Gastroesophageal sphincter (tissue), 4 donors: ENCODE results near the gene CDKAL1. TPM values are rescaled to one million over a fixed set of nuclear protein-coding genes. Genes with fewer than 3 reads are reported as not detected.

Experiments
- ATAC-seq: fragments of 150-250 bp; one replicate; pipeline ENCODE4 v1.9.1; 2016; ENCODE audit warnings: mild to moderate bottlenecking, moderate library complexity
- H3K27ac ChIP-seq, 4 donors: fragments of 200-600 bp; sonication (generic) in 3 of 4; 1 replicate in 3 of 4; 2 replicates in 1 of 4; pipeline ENCODE4 v1.5.1; 2016 to 2019
- H3K27me3 ChIP-seq: fragments of 200-600 bp; sonication (generic); one replicate; pipeline ENCODE4 v1.5.1; 2019
- H3K36me3 ChIP-seq, 2 donors: fragments of 200-600 bp; sonication (generic); one replicate each; pipeline ENCODE4 v1.5.1; 2019; ENCODE audit warnings: control low read depth in 1 of 2
- H3K4me1 ChIP-seq, 3 donors: fragments of 200-600 bp; sonication (generic); 1 replicate in 2 of 3; 2 replicates in 1 of 3; pipeline ENCODE4 v1.5.1; 2016 to 2019; ENCODE audit warnings: control low read depth in 2 of 3
- H3K4me3 ChIP-seq, 2 donors: fragments of 200-600 bp; sonication (generic); one replicate each; pipeline ENCODE4 v1.5.1; 2019; ENCODE audit warnings: mild to moderate bottlenecking in 1 of 2, moderate library complexity in 1 of 2
- H3K9me3 ChIP-seq, 3 donors: fragments of 200-600 bp; sonication (generic); one replicate each; pipeline ENCODE4 v1.5.1; 2017 to 2019; ENCODE audit warnings: control low read depth in 2 of 3
- CTCF ChIP-seq, 4 experiments: fragments of 200-600 bp in 2 of 4; fragments of 450-650 bp in 2 of 4; sonication (generic) in 1 of 4; IDR thresholded peaks; one replicate each; pipeline ENCODE4 v1.5.1; 2017 to 2019; ENCODE audit warnings: antibody characterized with exemption in 4 of 4, mild to moderate bottlenecking in 2 of 4, moderate library complexity in 2 of 4
- EP300 ChIP-seq: sonication (generic); formaldehyde crosslinking; IDR thresholded peaks from one replicate; pipeline ENCODE4 v1.6.1; 2017; ENCODE audit warnings: antibody characterized with exemption, mild to moderate bottlenecking
- POLR2A ChIP-seq, 2 donors: fragments of 450-650 bp; IDR thresholded peaks; one replicate each; pipeline ENCODE4 v1.6.1; 2017; ENCODE audit warnings: antibody characterized with exemption in 2 of 2, mild to moderate bottlenecking in 2 of 2, moderate library complexity in 1 of 2
- POLR2AphosphoS5 ChIP-seq: sonication (generic); formaldehyde crosslinking; IDR thresholded peaks from one replicate; pipeline ENCODE4 v1.6.1; 2017; ENCODE audit warnings: antibody characterized with exemption
- WGBS, 2 donors: methylation state at CpG; one replicate each; pipeline ENCODE4 v1.1.5; 2018; ENCODE audit warnings: low coverage in 1 of 2; 5-methylcytosine and 5-hydroxymethylcytosine counted together
- total RNA-seq, 4 donors: library from RNA; depleted of rRNA; stranded (reverse); fragments of >200 nt; gene quantifications; one replicate each; pipeline ENCODE4 v1.1.0, GENCODE V29; 2016

The CDKAL1 gene
- total RNA-seq, 4 donors from 2014 or later = 10.9 to 17.9 (median 15.0) TPM

GRCh38 chr6:20653085-20653479 lies 118.8 kb downstream of the CDKAL1 start:
- Histone ChIP-seq H3K4me3 (no peak overlapping the region), H3K27ac (no peak overlapping the region), H3K4me1 (no peaks in the 10 kb centered on the region), H3K36me3 (peaks cover 0 to 16% of the 10 kb centered on the region in 2 donors), H3K27me3 (no peaks in the 10 kb centered on the region), H3K9me3 (no peaks in the 10 kb centered on the region)
- ATAC-seq = no peak
- no peak for TF ChIP-seq POLR2A (IDR thresholded peaks at IDR 0.05)
- TF ChIP-seq POLR2AphosphoS5 = no peak
- TF ChIP-seq CTCF (IDR thresholded peaks at IDR 0.05) = no peak
- 95 to 96% methylated on average over 4 of the region's 4 CpGs for WGBS, 2 donors

DNA sequence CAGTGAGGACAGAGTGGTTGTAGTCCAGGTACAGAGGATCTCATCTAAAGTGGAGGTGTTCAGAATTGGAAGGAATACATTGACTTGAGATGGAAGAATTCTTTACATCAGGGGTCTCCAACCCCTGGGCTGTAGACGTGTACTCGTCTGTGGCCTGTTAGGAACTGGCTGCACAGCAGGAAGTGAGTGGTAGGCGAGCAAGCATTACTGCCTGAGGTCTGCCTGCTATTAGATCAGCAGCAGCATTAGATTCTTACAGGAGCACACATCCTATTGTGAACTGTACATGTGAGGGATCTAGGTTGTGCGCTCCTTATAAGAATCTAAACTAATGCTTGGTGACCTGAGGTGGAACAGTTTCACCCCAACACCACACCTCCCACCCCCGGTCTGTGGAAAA lies 121.1 kb downstream of the CDKAL1 start:
- no peak overlapping the region for H3K4me3 ChIP-seq
- ATAC-seq = no peak
- WGBS, 2 donors = 79 to 86% methylated on average over 2 to 3 of the region's 5 CpGs

DNA sequence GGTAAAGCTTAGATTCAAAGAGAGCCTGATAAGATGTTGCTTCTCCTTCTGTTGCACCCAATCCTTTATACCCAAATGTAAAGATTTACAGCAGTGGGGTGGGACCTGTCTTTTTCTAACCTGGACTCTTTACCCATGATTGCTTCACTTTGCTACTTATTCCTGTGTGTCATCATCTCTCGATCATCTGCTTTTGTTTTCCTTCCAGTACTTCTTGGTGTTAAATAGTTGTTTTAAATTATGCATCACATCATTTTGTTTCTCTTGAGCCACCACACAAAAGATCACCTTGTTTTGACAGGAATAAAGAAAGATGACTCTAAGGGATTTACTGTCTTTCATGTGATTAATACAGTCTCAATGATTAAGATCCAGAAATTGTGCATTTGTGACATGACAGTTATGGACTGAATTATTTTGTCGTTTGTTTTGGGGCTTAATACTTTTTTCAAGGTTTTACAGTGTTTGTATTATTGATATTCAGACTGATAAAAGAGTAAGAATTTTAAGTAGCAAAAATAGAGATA lies 123.1 kb downstream of the CDKAL1 start:
- no peak for TF ChIP-seq POLR2AphosphoS5
- Histone ChIP-seq H3K9me3 (no peaks in the 10 kb centered on the region), H3K36me3 (peaks cover 0 to 11% of the 10 kb centered on the region in 2 donors), H3K4me1 (peaks cover 0 to 17% (median 4%) of the 10 kb centered on the region in 3 donors), H3K4me3 (no peak overlapping the region), H3K27ac (no peak overlapping the region), H3K27me3 (no peaks in the 10 kb centered on the region)
- WGBS, 2 donors = 80 to 85% methylated on average over 1 to 2 of the region's 2 CpGs
- no peak for ATAC-seq

More for the DNA sequence above, 121.1 kb downstream of the CDKAL1 start:
- H3K27me3 ChIP-seq = no peaks in the 10 kb centered on the region
- no peaks in the 10 kb centered on the region for H3K9me3 ChIP-seq
- H3K36me3 ChIP-seq = peaks cover 0 to 11% of the 10 kb centered on the region in 2 donors
- TF ChIP-seq CTCF (IDR thresholded peaks at IDR 0.05) = no peak
- no peak for TF ChIP-seq POLR2AphosphoS5
- no peak for TF ChIP-seq EP300
- no peak for TF ChIP-seq POLR2A (IDR thresholded peaks at IDR 0.05)
- H3K4me1 ChIP-seq = no peaks in the 10 kb centered on the region
- no peak overlapping the region for H3K27ac ChIP-seq

DNA sequence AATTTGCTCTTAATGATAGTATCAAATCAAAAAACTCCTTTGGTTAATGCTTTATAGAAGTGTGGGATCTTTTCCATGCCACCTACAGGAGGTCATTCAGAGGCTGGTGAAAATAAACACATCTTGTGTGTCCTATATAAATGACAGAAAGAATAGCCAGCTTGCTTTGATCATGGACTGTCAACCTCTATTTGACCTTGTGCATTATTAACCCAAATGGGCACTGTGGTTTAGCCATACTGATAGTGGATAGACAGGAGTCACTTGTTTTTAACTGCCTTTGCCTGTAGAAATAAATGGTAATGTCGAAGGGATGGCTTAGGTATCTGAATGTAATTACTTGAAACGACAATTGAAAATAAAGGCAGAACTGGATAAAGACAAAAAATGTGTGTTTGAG lies 123.8 kb downstream of the CDKAL1 start:
- H3K36me3 ChIP-seq = peaks cover 0 to 11% of the 10 kb centered on the region in 2 donors
- no peak for TF ChIP-seq POLR2A (IDR thresholded peaks at IDR 0.05)
- no peak for TF ChIP-seq EP300
- TF ChIP-seq CTCF (IDR thresholded peaks at IDR 0.05) = no peak
- TF ChIP-seq POLR2AphosphoS5 = no peak
- WGBS, 2 donors = 79 to 87% methylated on average over 2 of the region's 2 CpGs
- no peaks in the 10 kb centered on the region for H3K27me3 ChIP-seq
- H3K9me3 ChIP-seq = no peaks in the 10 kb centered on the region
- ATAC-seq = no peak
- no peak overlapping the region for H3K4me3 ChIP-seq
- H3K4me1 ChIP-seq = peaks cover 0 to 19% (median 4%) of the 10 kb centered on the region in 3 donors
- no peak overlapping the region for H3K27ac ChIP-seq

DNA sequence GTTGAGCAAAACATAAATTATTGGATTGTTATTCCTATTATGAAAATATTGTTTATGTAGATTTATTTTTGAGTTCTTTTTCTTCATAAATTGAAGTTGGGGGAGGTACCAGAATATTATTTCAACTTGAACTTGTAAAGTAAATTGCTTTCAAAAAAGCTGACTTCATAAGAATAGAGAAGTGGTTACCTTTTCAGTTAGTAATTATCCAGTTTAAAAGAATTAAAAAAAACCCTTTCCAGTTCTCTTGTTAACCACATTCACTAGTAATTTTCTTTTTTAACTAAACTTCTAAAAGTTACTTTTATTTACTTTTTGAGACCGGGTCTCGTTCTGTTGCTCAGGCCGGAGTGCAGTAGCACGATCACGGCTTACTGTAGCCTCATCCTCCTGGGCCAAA lies 124.3 kb downstream of the CDKAL1 start:
- Histone ChIP-seq H3K36me3 (peaks cover 0 to 7% of the 10 kb centered on the region in 2 donors), H3K27ac (no peak overlapping the region), H3K4me1 (peaks cover 0 to 19% (median 4%) of the 10 kb centered on the region in 3 donors), H3K27me3 (no peaks in the 10 kb centered on the region), H3K9me3 (no peaks in the 10 kb centered on the region), H3K4me3 (no peak overlapping the region)
- TF ChIP-seq EP300 (no peak), POLR2A (IDR thresholded peaks at IDR 0.05) (no peak), POLR2AphosphoS5 (no peak), CTCF (IDR thresholded peaks at IDR 0.05) (no peak)
- WGBS, 2 donors = 98 to 100% methylated on average over 3 to 5 of the region's 5 CpGs
- ATAC-seq = no peak
